Measurements from ENCODE around the gene KHDC3L. TPM values are rescaled to one million over a fixed set of nuclear protein-coding genes. Genes with fewer than 3 reads are reported as not detected.
A peak's percentile ranks its signal among the peaks of the same experiment; 100 is the strongest.

KHDC3L gene
- total and polyA plus RNA-seq, 2 donors = not detected

Small RNA genes lying within 50 kb of the gene (small RNA-seq; reads per million reads assigned to genes)
- 0.41 reads per million, percentile 34 among the genes with 10 or more reads in this experiment for gene RPL39P3

Other genes with a start within 250 kb of the KHDC3L start
- not detected for gene KHDC1L, start 137.2 kb upstream of the KHDC3L start, total RNA-seq
- gene KHDC1L, start 137.2 kb upstream of the KHDC3L start, polyA plus RNA-seq = not detected
- gene KHDC1, start 99.5 kb upstream of the KHDC3L start, total RNA-seq = 2.6 TPM
- 4.2 TPM for gene KHDC1, start 99.5 kb upstream of the KHDC3L start, polyA plus RNA-seq
- not detected for gene DPPA5, start 8.4 kb upstream of the KHDC3L start, total RNA-seq
- gene DPPA5, start 8.4 kb upstream of the KHDC3L start, polyA plus RNA-seq = not detected
- not detected for gene OOEP, start 7.2 kb downstream of the KHDC3L start, total RNA-seq
- gene OOEP, start 7.2 kb downstream of the KHDC3L start, polyA plus RNA-seq = 0.24 TPM
- 0.42 TPM for gene DDX43, start 32.2 kb downstream of the KHDC3L start, total RNA-seq
- 1.3 TPM for gene DDX43, start 32.2 kb downstream of the KHDC3L start, polyA plus RNA-seq
- 16.0 TPM for gene CGAS, start 89.6 kb downstream of the KHDC3L start, total RNA-seq
- gene CGAS, start 89.6 kb downstream of the KHDC3L start, polyA plus RNA-seq = 3.1 TPM
- 28.3 TPM for gene MTO1, start 99.1 kb downstream of the KHDC3L start, total RNA-seq
- 19.8 TPM for gene MTO1, start 99.1 kb downstream of the KHDC3L start, polyA plus RNA-seq
- gene EEF1A1, start 158.4 kb downstream of the KHDC3L start, total RNA-seq = 18,172 TPM
- 11,265 TPM for gene EEF1A1, start 158.4 kb downstream of the KHDC3L start, polyA plus RNA-seq